SH-SY5Y (cell line): ENCODE data around the gene KCNJ15.

Source experiments
- GATA2 ChIP-seq: IDR thresholded peaks from 2 replicates; pipeline ENCODE4 v1.6.1; 2011; ENCODE audit warnings: mild to moderate bottlenecking, low read depth, low read length
- GATA3 ChIP-seq: IDR thresholded peaks from 2 replicates; pipeline ENCODE4 v1.6.1; 2011; ENCODE audit warnings: low read depth, mild to moderate bottlenecking, low read length, moderate library complexity

KCNJ15 gene

GRCh38 chr21:38293765-38294164, 37.0 kb downstream of the KCNJ15 start:
- TF ChIP-seq GATA3: no peak
- no peak for TF ChIP-seq GATA2

DNA sequence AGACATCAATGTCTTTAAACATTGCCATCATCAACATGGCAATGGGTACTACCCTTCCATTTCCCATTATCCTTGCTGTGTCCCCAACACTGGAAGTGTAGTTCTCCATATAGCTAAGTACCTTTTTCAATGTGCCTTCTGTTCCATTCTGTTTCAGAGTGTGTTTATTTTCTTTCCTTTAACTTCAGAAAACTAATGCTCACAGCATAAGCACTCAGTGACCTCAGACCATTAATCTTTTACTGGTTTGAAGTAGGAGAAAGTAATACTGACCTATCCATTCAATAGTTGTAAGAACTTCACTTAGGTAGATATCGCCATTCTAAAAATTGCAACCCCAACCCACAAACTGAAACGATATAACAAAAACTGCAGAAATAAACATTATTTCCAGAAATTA, 37.8 kb downstream of the KCNJ15 start:
- TF ChIP-seq GATA3: no peak
- TF ChIP-seq GATA2: no peak

- TF ChIP-seq GATA2: no peak
- no peak for TF ChIP-seq GATA3
These were observed 39.4 kb downstream of the KCNJ15 start for GRCh38 chr21:38295997-38296764.

- TF ChIP-seq GATA3: no peak
- TF ChIP-seq GATA2: no peak
These were observed 40.4 kb downstream of the KCNJ15 start for GRCh38 chr21:38297194-38297631.

DNA sequence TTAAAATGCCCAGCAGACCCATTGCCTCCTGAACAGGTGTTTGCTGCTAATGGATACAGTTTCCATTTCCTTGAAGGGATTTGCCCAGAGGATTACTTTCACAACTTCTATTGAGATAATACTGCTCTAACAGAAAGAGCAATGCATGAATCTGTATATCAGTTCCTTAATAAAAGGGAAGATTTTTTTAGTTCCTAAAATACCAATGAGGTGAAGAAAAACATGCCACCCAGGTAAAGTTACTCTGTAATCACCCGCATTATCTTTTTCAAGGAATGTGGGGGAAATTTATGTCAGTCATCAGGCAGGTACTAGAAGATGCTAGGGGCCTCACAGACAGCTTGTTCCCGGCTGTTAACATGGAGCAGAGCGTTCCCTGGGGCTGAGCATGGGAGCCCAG, 41.1 kb downstream of the KCNJ15 start:
- TF ChIP-seq GATA2: no peak
- no peak for TF ChIP-seq GATA3

- no peak for TF ChIP-seq GATA2
- no peak for TF ChIP-seq GATA3
These were observed 42.0 kb downstream of the KCNJ15 start for GRCh38 chr21:38298832-38299231.

DNA sequence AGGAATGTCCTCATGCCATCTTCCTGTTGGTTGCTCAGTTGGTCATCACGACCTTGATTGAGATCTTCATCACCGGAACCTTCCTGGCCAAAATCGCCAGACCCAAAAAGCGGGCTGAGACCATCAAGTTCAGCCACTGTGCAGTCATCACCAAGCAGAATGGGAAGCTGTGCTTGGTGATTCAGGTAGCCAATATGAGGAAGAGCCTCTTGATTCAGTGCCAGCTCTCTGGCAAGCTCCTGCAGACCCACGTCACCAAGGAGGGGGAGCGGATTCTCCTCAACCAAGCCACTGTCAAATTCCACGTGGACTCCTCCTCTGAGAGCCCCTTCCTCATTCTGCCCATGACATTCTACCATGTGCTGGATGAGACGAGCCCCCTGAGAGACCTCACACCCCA, 42.9 kb downstream of the KCNJ15 start:
- TF ChIP-seq GATA2: no peak
- TF ChIP-seq GATA3: no peak

- TF ChIP-seq GATA3 (no peak), GATA2 (no peak)
These were observed 43.4 kb downstream of the KCNJ15 start for GRCh38 chr21:38300141-38300578.

GRCh38 chr21:38301321-38302214, 44.8 kb downstream of the KCNJ15 start:
- TF ChIP-seq GATA2 (no peak), GATA3 (no peak)

DNA sequence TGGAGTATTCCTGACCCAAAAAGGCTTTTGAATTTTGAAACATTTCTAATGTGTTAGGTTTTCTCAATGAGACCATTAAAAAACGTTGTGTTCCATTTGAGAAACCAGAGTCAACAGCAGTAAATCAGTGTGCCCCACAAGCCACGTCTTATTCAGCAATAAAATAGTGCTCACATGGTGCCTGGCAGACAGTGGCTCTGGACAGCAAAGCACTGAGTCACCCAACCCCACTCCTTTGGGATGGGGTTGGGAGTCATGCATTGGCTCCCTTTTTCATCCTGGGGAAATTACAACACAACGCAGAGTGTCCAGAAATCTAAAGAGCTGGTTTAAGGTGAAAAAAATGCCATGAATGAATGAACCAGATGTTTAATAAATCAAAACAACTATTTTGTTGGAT, 46.5 kb downstream of the KCNJ15 start:
- TF ChIP-seq GATA3 (no peak), GATA2 (no peak)

- no peak for TF ChIP-seq GATA2
- TF ChIP-seq GATA3: no peak
These were observed 49.8 kb downstream of the KCNJ15 start for GRCh38 chr21:38306433-38307141.

DNA sequence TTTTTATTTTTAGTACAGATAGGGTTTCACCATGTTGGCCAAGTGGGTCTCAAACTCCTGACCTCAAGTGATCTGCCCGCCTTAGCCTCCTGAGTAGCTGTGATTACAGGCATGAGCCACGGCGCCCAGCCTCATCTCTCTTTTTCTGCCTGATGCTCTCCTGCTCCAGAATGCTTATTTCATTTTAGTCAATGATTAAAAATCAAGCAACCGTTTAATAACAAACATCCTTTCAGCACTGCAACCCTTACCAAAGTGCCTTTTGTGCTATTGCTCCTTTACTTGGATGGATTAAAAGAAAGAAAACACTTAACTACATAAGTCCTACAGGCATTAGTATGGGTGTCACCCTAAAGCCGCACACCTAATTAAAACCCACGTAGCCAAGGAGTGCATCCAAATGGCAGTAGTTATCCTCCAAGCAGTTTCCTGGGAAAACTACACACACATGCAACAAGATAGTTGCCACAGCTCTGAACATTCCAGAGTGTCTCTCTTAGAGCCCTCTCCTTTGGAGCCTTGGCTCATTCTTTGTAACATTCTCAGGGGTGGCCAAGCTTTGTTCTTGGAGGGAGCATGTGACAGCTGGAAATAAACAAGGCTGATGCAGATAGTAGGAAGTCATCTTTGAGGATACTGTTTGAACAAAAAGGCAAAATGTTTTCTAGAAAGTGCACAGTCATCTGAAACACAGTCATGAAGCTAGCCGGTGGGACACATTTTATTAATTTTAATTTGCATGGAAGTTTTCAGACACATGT, 51.2 kb downstream of the KCNJ15 start:
- TF ChIP-seq GATA2 (no peak), GATA3 (no peak)

- TF ChIP-seq GATA2 (no peak), GATA3 (no peak)
These were observed 51.8 kb downstream of the KCNJ15 start for GRCh38 chr21:38308532-38309119.
